ENCODE results near the gene ATL3.

DNA sequence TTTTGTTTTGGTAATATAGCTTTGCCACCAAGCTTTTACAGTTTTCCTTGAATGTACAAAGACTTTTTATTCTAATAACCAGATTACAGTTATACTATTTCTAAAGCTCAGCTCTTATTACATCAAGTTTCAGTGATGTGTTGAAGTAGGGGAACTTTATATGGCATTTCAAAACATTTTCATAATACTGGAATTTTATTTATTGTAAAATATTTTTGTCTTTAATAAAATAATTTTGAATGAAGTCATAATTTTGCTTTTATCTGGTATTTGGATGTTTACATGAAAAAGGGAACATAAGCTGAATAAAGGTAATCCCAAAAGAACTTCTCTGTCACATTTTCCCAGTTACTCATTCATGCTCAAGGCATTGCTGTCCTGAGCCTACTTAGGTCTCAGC is 44.9 kb upstream of the ATL3 start:
- TF ChIP-seq, protein P1, sequence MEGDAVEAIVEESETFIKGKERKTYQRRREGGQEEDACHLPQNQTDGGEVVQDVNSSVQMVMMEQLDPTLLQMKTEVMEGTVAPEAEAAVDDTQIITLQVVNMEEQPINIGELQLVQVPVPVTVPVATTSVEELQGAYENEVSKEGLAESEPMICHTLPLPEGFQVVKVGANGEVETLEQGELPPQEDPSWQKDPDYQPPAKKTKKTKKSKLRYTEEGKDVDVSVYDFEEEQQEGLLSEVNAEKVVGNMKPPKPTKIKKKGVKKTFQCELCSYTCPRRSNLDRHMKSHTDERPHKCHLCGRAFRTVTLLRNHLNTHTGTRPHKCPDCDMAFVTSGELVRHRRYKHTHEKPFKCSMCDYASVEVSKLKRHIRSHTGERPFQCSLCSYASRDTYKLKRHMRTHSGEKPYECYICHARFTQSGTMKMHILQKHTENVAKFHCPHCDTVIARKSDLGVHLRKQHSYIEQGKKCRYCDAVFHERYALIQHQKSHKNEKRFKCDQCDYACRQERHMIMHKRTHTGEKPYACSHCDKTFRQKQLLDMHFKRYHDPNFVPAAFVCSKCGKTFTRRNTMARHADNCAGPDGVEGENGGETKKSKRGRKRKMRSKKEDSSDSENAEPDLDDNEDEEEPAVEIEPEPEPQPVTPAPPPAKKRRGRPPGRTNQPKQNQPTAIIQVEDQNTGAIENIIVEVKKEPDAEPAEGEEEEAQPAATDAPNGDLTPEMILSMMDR (IDR thresholded peaks at IDR 0.05; ENCODE audit: low read length) = no peak
- TF ChIP-seq EZH2phosphoT487 (IDR thresholded peaks at IDR 0.05; ENCODE audit: low read length) (no peak), EZH2 (optimal IDR thresholded peaks at IDR 0.05; ENCODE audit: low read depth, low read length) (no peak)
